DOHH2 (cell line): ENCODE results near the gene ABR.

Source experiments
- EZH2phosphoT487 ChIP-seq: fragments of 200-600 bp; sonication (generic); IDR thresholded peaks from 2 replicates; pipeline ENCODE4 v1.6.1; 2017; ENCODE audit warnings: borderline replicate concordance, mild to moderate bottlenecking, antibody characterized with exemption, low read length, moderate library complexity, mixed read lengths
- TF ChIP-seq, protein P1 (sequence below): fragments of 200-600 bp; sonication (generic); IDR thresholded peaks from one replicate; pipeline ENCODE4 v1.5.1; 2014; ENCODE audit warnings: antibody characterized with exemption, mild to moderate bottlenecking, low read depth, low read length; ENCODE audit not compliant: poor library complexity, severe bottlenecking

- TF ChIP-seq, protein P1, sequence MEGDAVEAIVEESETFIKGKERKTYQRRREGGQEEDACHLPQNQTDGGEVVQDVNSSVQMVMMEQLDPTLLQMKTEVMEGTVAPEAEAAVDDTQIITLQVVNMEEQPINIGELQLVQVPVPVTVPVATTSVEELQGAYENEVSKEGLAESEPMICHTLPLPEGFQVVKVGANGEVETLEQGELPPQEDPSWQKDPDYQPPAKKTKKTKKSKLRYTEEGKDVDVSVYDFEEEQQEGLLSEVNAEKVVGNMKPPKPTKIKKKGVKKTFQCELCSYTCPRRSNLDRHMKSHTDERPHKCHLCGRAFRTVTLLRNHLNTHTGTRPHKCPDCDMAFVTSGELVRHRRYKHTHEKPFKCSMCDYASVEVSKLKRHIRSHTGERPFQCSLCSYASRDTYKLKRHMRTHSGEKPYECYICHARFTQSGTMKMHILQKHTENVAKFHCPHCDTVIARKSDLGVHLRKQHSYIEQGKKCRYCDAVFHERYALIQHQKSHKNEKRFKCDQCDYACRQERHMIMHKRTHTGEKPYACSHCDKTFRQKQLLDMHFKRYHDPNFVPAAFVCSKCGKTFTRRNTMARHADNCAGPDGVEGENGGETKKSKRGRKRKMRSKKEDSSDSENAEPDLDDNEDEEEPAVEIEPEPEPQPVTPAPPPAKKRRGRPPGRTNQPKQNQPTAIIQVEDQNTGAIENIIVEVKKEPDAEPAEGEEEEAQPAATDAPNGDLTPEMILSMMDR = no peak
- TF ChIP-seq EZH2phosphoT487 = no peak
Observed at GRCh38 chr17:987931-988330, 191.8 kb downstream of the ABR start.
